Loucy (cell line): ENCODE measurements around the gene PKP3.

Experiments used
- H2AFZ ChIP-seq: fragments of 200-600 bp; sonication (generic); 2 replicates; pipeline ENCODE4 v1.6.0; 2016; ENCODE audit warnings: antibody characterized with exemption, mild to moderate bottlenecking, low read length, moderate library complexity
- H3F3A ChIP-seq: fragments of 200-600 bp; 2 replicates; pipeline ENCODE4 v1.6.0; 2016; ENCODE audit warnings: antibody characterized with exemption, low read depth, mild to moderate bottlenecking
- H3K27me3 ChIP-seq: fragments of 200-600 bp; sonication (generic); 2 replicates; pipeline ENCODE4 v1.6.1; 2014; ENCODE audit warnings: low read length, mild to moderate bottlenecking; ENCODE audit not compliant: insufficient read depth, poor library complexity, severe bottlenecking
- H3K36me3 ChIP-seq: fragments of 200-600 bp; sonication (generic); 2 replicates; pipeline ENCODE4 v1.6.1; 2016; ENCODE audit warnings: low read length; ENCODE audit not compliant: insufficient read depth
- H3K4me1 ChIP-seq: fragments of 200-600 bp; sonication (generic); 2 replicates; pipeline ENCODE4 v1.5.1; 2014; ENCODE audit warnings: low read length, mild to moderate bottlenecking; ENCODE audit not compliant: insufficient read depth, poor library complexity, severe bottlenecking
- H3K4me2 ChIP-seq: fragments of 200-600 bp; sonication (generic); 2 replicates; pipeline ENCODE4 v1.6.0; 2014; ENCODE audit warnings: antibody characterized with exemption, low read length, low read depth, mild to moderate bottlenecking; ENCODE audit not compliant: poor library complexity, severe bottlenecking
- H3K4me3 ChIP-seq: fragments of 200-600 bp; sonication (generic); 2 replicates; pipeline ENCODE4 v1.5.1; 2014; ENCODE audit warnings: low read length, mild to moderate bottlenecking, mixed read lengths; ENCODE audit not compliant: poor library complexity, severe bottlenecking
- H3K79me2 ChIP-seq: fragments of 200-600 bp; sonication (generic); 2 replicates; pipeline ENCODE4 v1.6.1; 2014; ENCODE audit warnings: low read length; ENCODE audit not compliant: insufficient read depth
- H3K9ac ChIP-seq: fragments of 200-600 bp; sonication (generic); 2 replicates; pipeline ENCODE4 v1.6.0; 2014; ENCODE audit warnings: mild to moderate bottlenecking, low read depth, low read length, moderate library complexity; ENCODE audit not compliant: poor library complexity, severe bottlenecking
- H3K9me2 ChIP-seq: fragments of 200-600 bp; sonication (generic); replicated peaks from 2 replicates; pipeline ENCODE4 v1.6.1; 2016; ENCODE audit warnings: low read depth, low read length, mixed read lengths
- H3K9me3 ChIP-seq: fragments of 200-600 bp; sonication (generic); 2 replicates; pipeline ENCODE4 v1.6.1; 2014; ENCODE audit warnings: mild to moderate bottlenecking, antibody characterized with exemption, low read length, low read depth; ENCODE audit not compliant: insufficient read depth
- H4K20me1 ChIP-seq: fragments of 200-600 bp; sonication (generic); 2 replicates; pipeline ENCODE4 v1.6.0; 2014; ENCODE audit warnings: antibody characterized with exemption, low read length, mild to moderate bottlenecking; ENCODE audit not compliant: insufficient read depth, poor library complexity, severe bottlenecking
- EZH2phosphoT487 ChIP-seq: fragments of 200-600 bp; IDR thresholded peaks from 2 replicates; pipeline ENCODE4 v1.6.1; 2018; ENCODE audit warnings: antibody characterized with exemption, mild to moderate bottlenecking, moderate library complexity, borderline replicate concordance
- TF ChIP-seq, protein P1 (sequence below): fragments of 200-600 bp; sonication (generic); conservative IDR thresholded peaks from 2 replicates; pipeline ENCODE4 v1.5.1; 2014; ENCODE audit warnings: mild to moderate bottlenecking, antibody characterized with exemption, low read length

Gene PKP3

DNA sequence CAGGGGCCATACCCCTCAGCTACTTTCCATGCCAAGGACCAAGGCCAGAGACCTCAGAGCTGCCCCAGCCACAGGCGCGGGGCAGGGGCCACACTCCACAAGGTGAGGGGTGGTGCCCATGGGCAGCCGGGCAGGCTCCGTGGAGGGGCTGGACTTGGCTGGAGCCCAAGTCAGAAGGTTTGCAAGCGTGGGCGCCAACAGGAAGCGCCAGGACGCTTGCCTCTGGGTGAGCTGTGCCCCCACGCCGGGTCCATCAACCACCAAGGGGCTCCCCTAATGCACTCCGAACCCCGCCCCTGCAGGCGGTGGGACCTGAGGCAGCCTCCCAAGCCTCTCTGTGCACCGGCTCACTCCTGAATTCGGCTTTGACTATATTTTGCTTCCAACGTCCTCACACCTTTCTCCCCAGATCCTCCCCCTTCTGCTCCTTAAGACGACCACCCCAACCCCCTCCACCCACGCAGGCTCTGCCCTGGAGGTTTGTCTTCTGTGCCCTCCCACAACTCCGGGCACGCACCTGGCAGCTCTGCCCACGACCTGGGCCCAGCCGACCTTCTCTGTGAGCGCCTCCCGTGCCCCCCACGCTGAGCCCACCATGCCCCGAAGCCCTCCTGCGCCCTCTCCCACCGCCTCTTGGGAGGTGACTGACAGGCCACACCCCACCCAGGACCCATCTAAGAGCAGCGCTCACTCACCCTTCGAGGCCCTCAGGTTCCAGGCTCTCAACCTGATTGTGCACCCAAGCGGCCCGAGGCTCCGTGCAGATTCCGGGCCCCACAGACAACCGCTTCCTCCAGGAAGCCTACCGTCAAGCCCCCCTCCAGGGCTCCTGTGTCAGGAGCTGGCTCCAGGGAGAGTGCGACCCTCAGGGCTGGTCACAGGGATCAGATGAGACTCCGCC, 2.6 kb upstream of the PKP3 start:
- H3K9ac ChIP-seq = no peak overlapping the region
- no peak overlapping the region for H3K4me3 ChIP-seq
- H3K79me2 ChIP-seq = no peaks in the 10 kb centered on the region
- no peaks in the 10 kb centered on the region for H3K27me3 ChIP-seq
- H3K4me2 ChIP-seq = no peak overlapping the region
- no peaks in the 10 kb centered on the region for H4K20me1 ChIP-seq
- peaks cover 16% of the 10 kb centered on the region for H3K4me1 ChIP-seq
- no peaks in the 10 kb centered on the region for H3K9me2 ChIP-seq
- H3K36me3 ChIP-seq = no peaks in the 10 kb centered on the region
- no peaks in the 10 kb centered on the region for H3F3A ChIP-seq
- TF ChIP-seq, protein P1, sequence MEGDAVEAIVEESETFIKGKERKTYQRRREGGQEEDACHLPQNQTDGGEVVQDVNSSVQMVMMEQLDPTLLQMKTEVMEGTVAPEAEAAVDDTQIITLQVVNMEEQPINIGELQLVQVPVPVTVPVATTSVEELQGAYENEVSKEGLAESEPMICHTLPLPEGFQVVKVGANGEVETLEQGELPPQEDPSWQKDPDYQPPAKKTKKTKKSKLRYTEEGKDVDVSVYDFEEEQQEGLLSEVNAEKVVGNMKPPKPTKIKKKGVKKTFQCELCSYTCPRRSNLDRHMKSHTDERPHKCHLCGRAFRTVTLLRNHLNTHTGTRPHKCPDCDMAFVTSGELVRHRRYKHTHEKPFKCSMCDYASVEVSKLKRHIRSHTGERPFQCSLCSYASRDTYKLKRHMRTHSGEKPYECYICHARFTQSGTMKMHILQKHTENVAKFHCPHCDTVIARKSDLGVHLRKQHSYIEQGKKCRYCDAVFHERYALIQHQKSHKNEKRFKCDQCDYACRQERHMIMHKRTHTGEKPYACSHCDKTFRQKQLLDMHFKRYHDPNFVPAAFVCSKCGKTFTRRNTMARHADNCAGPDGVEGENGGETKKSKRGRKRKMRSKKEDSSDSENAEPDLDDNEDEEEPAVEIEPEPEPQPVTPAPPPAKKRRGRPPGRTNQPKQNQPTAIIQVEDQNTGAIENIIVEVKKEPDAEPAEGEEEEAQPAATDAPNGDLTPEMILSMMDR = no peak
- no peak for TF ChIP-seq EZH2phosphoT487
- peaks cover 8% of the 10 kb centered on the region; the same call in 1 of the 2 replicates for H3K9me3 ChIP-seq
- no peak overlapping the region for H2AFZ ChIP-seq

DNA sequence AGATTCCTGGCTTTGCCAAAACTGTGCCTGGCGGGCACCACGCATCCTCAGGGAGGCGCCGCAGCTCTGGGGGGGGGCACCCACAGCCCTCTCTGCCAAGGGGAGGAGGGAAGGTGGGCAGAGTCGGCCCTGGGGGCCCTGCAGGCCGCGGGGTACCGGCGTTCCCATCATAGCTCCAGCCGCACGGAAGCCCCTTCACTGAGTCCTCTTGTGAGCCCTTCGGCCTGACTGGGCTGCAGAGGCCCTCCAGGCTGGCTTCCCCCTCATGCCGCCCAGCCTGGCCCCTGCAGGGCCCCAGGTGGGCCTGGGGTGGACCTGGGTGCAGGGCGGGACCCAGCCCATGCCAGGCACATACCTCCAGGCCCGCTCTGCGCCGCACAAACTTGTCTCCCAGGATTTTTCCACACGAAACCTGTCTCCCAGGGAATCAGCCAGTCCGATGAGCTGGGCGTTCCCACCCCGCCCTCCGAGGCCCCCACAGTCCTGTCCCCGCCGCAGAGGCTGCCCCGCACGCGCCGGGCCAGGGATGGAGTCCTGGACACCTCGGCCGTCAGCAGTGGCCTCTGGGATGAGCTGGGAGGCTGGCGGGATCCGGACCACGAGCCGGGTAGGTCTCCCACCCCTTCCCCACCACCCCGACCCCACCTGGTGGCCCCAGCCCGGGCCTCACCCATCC, 1.8 kb upstream of the PKP3 start:
- H4K20me1 ChIP-seq = no peaks in the 10 kb centered on the region
- no peak overlapping the region for H3K4me2 ChIP-seq
- no peak overlapping the region for H2AFZ ChIP-seq
- H3K9ac ChIP-seq = no peak overlapping the region
- no peak overlapping the region for H3K4me3 ChIP-seq
- H3K79me2 ChIP-seq = no peaks in the 10 kb centered on the region
- no peaks in the 10 kb centered on the region for H3K27me3 ChIP-seq
- H3F3A ChIP-seq = no peaks in the 10 kb centered on the region
- no peaks in the 10 kb centered on the region for H3K36me3 ChIP-seq
- no peaks in the 10 kb centered on the region for H3K9me2 ChIP-seq
- H3K9me3 ChIP-seq = no peaks in the 10 kb centered on the region
- TF ChIP-seq EZH2phosphoT487 = no peak
- peaks cover 14% of the 10 kb centered on the region for H3K4me1 ChIP-seq

DNA sequence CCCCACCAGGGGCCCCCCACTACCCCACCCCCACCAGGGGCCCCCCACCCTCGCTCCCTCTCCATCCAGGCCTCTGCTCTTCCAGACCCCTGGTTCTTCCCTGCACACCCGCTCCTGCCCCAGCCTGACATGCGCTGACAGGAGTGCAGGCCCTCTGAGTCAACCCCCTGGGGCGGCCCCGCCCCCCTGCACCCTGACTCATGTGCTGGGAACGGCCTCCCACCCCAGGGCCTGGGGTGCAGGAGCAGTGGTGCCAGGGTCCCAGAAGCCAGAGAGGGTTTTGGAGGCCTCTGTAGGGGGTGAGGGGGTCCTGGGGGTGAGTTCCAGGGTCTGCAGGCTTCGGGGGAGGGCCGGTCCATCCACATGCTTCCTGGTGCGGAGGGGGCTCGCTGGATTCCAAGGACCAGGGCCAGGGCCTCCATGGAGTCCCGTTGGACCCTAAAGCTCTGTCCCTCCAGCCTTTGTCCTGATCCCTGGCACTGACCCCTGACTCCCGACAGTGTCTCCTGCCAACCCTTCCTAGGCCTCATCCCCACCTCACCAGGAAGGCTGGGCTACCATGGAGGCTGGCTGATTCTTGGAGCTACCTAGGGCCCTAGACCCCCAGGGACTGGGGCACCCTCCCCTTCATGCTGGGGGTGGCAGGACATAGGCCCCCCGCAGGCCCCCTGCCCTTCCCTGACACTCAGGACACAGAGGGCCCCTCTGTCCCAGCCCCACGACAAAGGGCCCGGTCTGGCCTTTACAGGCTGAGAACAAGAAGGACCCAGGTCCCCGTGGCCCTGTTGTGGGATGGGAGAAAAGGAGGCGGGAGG, 583 bp upstream of the PKP3 start:
- no peak overlapping the region for H3K4me2 ChIP-seq
- peaks cover 5% of the 10 kb centered on the region for H3K4me1 ChIP-seq
- no peak overlapping the region for H3K4me3 ChIP-seq
- H3K9me3 ChIP-seq = no peaks in the 10 kb centered on the region
- no peaks in the 10 kb centered on the region for H4K20me1 ChIP-seq
- H3K79me2 ChIP-seq = no peaks in the 10 kb centered on the region
- no peak overlapping the region for H3K9ac ChIP-seq
- TF ChIP-seq, protein P1 = no peak
- TF ChIP-seq EZH2phosphoT487 = no peak
- no peaks in the 10 kb centered on the region for H3K36me3 ChIP-seq
- H2AFZ ChIP-seq = no peak overlapping the region
- H3K9me2 ChIP-seq = no peaks in the 10 kb centered on the region
- no peaks in the 10 kb centered on the region for H3F3A ChIP-seq
- no peaks in the 10 kb centered on the region for H3K27me3 ChIP-seq
